ENCODE measurements around the gene TMUB2.
A peak's percentile ranks its signal among the peaks of the same experiment; 100 is the strongest.

TMUB2 gene

GRCh38 chr17:44212507-44213402 is 26.0 kb downstream of the TMUB2 start:
- peaks cover 31 to 36% of the 10 kb centered on the region in 2 experiments for H3K4me1 ChIP-seq (ENCODE audit: control insufficient read depth in 1 of 2, insufficient read depth in 1 of 2, low read depth in 1 of 2, low read length in 1 of 2)
- no peak overlapping the region for H3K4me3 ChIP-seq (ENCODE audit: low read depth in 1 of 2, low read length in 1 of 2)
- H3K9me3 ChIP-seq, result no peaks in the 10 kb centered on the region
- H3K27me3 ChIP-seq, result no peaks in the 10 kb centered on the region
- H3K27ac ChIP-seq, result peak overlapping the region; percentile 15
- no peak for TF ChIP-seq CTCF (IDR thresholded peaks at IDR 0.05)
- peaks cover 98% of the 10 kb centered on the region for H3K36me3 ChIP-seq

- H3K27ac ChIP-seq, result peak overlapping the region; percentile 15
- no peaks in the 10 kb centered on the region for H3K27me3 ChIP-seq
- no peak for TF ChIP-seq CTCF (IDR thresholded peaks at IDR 0.05)
- H3K36me3 ChIP-seq, result peaks cover 89% of the 10 kb centered on the region
- no peak overlapping the region for H3K4me3 ChIP-seq (ENCODE audit: low read depth in 1 of 2, low read length in 1 of 2)
- peaks cover 36 to 43% of the 10 kb centered on the region in 2 experiments for H3K4me1 ChIP-seq (ENCODE audit: control insufficient read depth in 1 of 2, insufficient read depth in 1 of 2, low read depth in 1 of 2, low read length in 1 of 2)
- no peaks in the 10 kb centered on the region for H3K9me3 ChIP-seq
Observed at GRCh38 chr17:44213403-44214229, 26.8 kb downstream of the TMUB2 start.

GRCh38 chr17:44214230-44214494 is 27.4 kb downstream of the TMUB2 start:
- H3K4me3 ChIP-seq (ENCODE audit: low read depth in 1 of 2, low read length in 1 of 2), result no peak overlapping the region
- peaks cover 34 to 42% of the 10 kb centered on the region in 2 experiments for H3K4me1 ChIP-seq (ENCODE audit: control insufficient read depth in 1 of 2, insufficient read depth in 1 of 2, low read depth in 1 of 2, low read length in 1 of 2)
- H3K9me3 ChIP-seq, result no peaks in the 10 kb centered on the region
- H3K27me3 ChIP-seq, result no peaks in the 10 kb centered on the region
- no peak overlapping the region for H3K27ac ChIP-seq
- TF ChIP-seq CTCF (IDR thresholded peaks at IDR 0.05), result no peak
- H3K36me3 ChIP-seq, result peaks cover 84% of the 10 kb centered on the region

- Histone ChIP-seq H3K9me3 (no peaks in the 10 kb centered on the region), H3K4me1 (ENCODE audit: control insufficient read depth in 1 of 2, insufficient read depth in 1 of 2, low read depth in 1 of 2, low read length in 1 of 2) (peaks cover 27 to 34% of the 10 kb centered on the region in 2 experiments), H3K36me3 (peaks cover 77% of the 10 kb centered on the region), H3K27me3 (no peaks in the 10 kb centered on the region), H3K27ac (no peak overlapping the region), H3K4me3 (ENCODE audit: low read depth in 1 of 2, low read length in 1 of 2) (no peak overlapping the region)
- TF ChIP-seq CTCF (IDR thresholded peaks at IDR 0.05), result no peak
Observed at GRCh38 chr17:44214896-44215295, 28.1 kb downstream of the TMUB2 start.

- Histone ChIP-seq H3K4me3 (ENCODE audit: low read depth in 1 of 2, low read length in 1 of 2) (no peak overlapping the region), H3K9me3 (no peaks in the 10 kb centered on the region), H3K4me1 (ENCODE audit: control insufficient read depth in 1 of 2, insufficient read depth in 1 of 2, low read depth in 1 of 2, low read length in 1 of 2) (peaks cover 19 to 26% of the 10 kb centered on the region in 2 experiments), H3K27me3 (peaks cover 2% of the 10 kb centered on the region), H3K36me3 (peaks cover 64% of the 10 kb centered on the region), H3K27ac (no peak overlapping the region)
- TF ChIP-seq CTCF (IDR thresholded peaks at IDR 0.05), result no peak
Observed at GRCh38 chr17:44216173-44216572, 29.4 kb downstream of the TMUB2 start.
